Heart left ventricle (tissue), 16 donors: Measurements from ENCODE around the gene OR10A4. TPM values are rescaled to one million over a fixed set of nuclear protein-coding genes. Genes with fewer than 3 reads are reported as not detected.

Experiments used
- ATAC-seq, 4 donors: fragments of 200-7000 bp; cut with Tn5 transposase; one replicate each; pipeline ENCODE4 v1.9.1; 2020 to 2022; ENCODE audit warnings: moderate library complexity in 4 of 4, mild to moderate bottlenecking in 3 of 4, moderate number of reproducible peaks in 1 of 4
- DNase-seq, 5 donors: peaks; one replicate each; pipeline ENCODE4 v3.0.0-alpha.2; 2020
- H3K27ac ChIP-seq, 12 donors: fragments of 200-600 bp; sonication (generic) in 4 of 12; one replicate each; pipeline versions ENCODE4 v1.5.0 to v1.8.0; 2016 to 2022; ENCODE audit warnings: mild to moderate bottlenecking in 2 of 12
- H3K27me3 ChIP-seq, 9 donors: fragments of 200-600 bp; sonication (generic) in 2 of 9; one replicate each; pipeline versions ENCODE4 v1.5.1 to v1.8.0; 2016 to 2022; ENCODE audit warnings: mild to moderate bottlenecking in 3 of 9
- H3K36me3 ChIP-seq, 9 donors: fragments of 200-600 bp; sonication (generic) in 2 of 9; one replicate each; pipeline versions ENCODE4 v1.5.0 to v1.8.0; 2018 to 2022; ENCODE audit warnings: mild to moderate bottlenecking in 2 of 9
- H3K4me1 ChIP-seq, 12 donors: fragments of 200-600 bp; sonication (generic) in 4 of 12; one replicate each; pipeline versions ENCODE4 v1.5.0 to v1.8.0; 2016 to 2022; ENCODE audit warnings: mild to moderate bottlenecking in 3 of 12
- H3K4me3 ChIP-seq, 12 donors: fragments of 200-600 bp; sonication (generic) in 4 of 12; one replicate each; pipeline versions ENCODE4 v1.5.0 to v1.8.0; 2017 to 2022; ENCODE audit warnings: mild to moderate bottlenecking in 9 of 12, moderate library complexity in 4 of 12
- H3K9me3 ChIP-seq, 12 donors: fragments of 200-600 bp; sonication (generic) in 4 of 12; one replicate each; pipeline versions ENCODE4 v1.5.0 to v1.8.0; 2016 to 2022; ENCODE audit warnings: mild to moderate bottlenecking in 1 of 12
- CTCF ChIP-seq, 12 donors: fragments of 200-600 bp; sonication (generic) in 4 of 12; IDR thresholded peaks; one replicate each; pipeline versions ENCODE4 v1.5.0 to v1.8.0; 2018 to 2022; ENCODE audit warnings: antibody characterized with exemption in 12 of 12, mild to moderate bottlenecking in 5 of 12
- POLR2A ChIP-seq, 2 donors: fragments of 450-650 bp; IDR thresholded peaks; one replicate each; pipeline ENCODE4 v1.6.1; 2017; ENCODE audit warnings: antibody characterized with exemption in 2 of 2, mild to moderate bottlenecking in 2 of 2, moderate library complexity in 2 of 2
- WGBS, 4 donors: extraction: QIAGEN DNeasy Blood & Tissue Kit in 2 of 4; methylation state at CpG; one replicate each; pipeline versions ENCODE4 v1.1.5 to v1.1.7; 2013 to 2018; 5-methylcytosine and 5-hydroxymethylcytosine counted together
- intact Hi-C, 10 donors: fragments of 100-400 bp; cut with DNase I; formaldehyde crosslinking; loops; one replicate each; pipeline versions ENCODE4 v1.11.1 to v1.14.2; 2022
- polyA plus RNA-seq, 2 donors: library from polyadenylated mRNA; stranded (reverse); fragments of 200-250 nt; gene quantifications; one replicate each; pipeline ENCODE4 v1.2.3, GENCODE V29; 2013
- total RNA-seq, 9 donors: library from RNA; depleted of rRNA in 2 of 9; stranded (reverse); fragments of >200 nt in 2 of 9; fragmentation: NEBNext Ultra II Directional in 3 of 9; extraction: Animal tissue kit (Norgen Biotek cat#: 25700) in 3 of 9; gene quantifications; one replicate each; pipeline versions ENCODE4 v1.1.0 to v1.2.4, GENCODE V29; 2016 to 2023
- donor health status: ischemic (EF 13 %, LVEDD 7.1; RV severe dilation, severe dysfunction).
- donor health status: healthy with polysubstance abuse.
- donor health status: DM: no; HTN: yes; CAD: no.
- donor health status: DM: no; HTN: no; CAD: no.
- donor health status: ischemic (EF 25% LVEDD 6.9; RV normal size, moderate dysfunction).
- donor health status: ischemic (EF 25% LVEDD 5.7; RV mildly dilated, moderate dysfunction).
- donor health status: healthy.
- donor health status: DM: yes; HTN: yes; CAD: no.
- donor health status: ischemic (EF 35%, LVEDD 5.7; RV mildly dilated, moderate dysfunction).
- donor health status: nonischemic (EF 11% LVEDD 7.7; RV severe dilation, severe dysfunction).
- donor health status: DM: yes; HTN: yes; CAD: no.
- donor health status: PGD.
- donor health status: ischemic (EF 29% LVEDD 5.4; RV normal size, mild dysfunction).
- donor health status: nonischemic (EF 23%, LVEDD 6.1; RV moderate dilation, normal function).

Gene OR10A4
- total and polyA plus RNA-seq, 11 donors, result not detected

GRCh38 chr11:6911378-6911777 is 35.0 kb downstream of the OR10A4 start:
- H3K36me3 ChIP-seq, result no peaks in the 10 kb centered on the region
- DNase-seq (no peak), ATAC-seq (no peak)
- TF ChIP-seq CTCF (IDR thresholded peaks at IDR 0.05), result no peak
- TF ChIP-seq POLR2A (IDR thresholded peaks at IDR 0.05), result no peak
- intact Hi-C loops, result no loop called here
- no peaks in the 10 kb centered on the region for H3K4me1 ChIP-seq
- no peaks in the 10 kb centered on the region for H3K27me3 ChIP-seq
- no peak overlapping the region for H3K27ac ChIP-seq
- WGBS, 4 donors, result 88 to 95% (median 90%) methylated on average over 3 of the region's 3 CpGs
- H3K9me3 ChIP-seq, result no peaks in the 10 kb centered on the region
- no peak overlapping the region for H3K4me3 ChIP-seq

DNA sequence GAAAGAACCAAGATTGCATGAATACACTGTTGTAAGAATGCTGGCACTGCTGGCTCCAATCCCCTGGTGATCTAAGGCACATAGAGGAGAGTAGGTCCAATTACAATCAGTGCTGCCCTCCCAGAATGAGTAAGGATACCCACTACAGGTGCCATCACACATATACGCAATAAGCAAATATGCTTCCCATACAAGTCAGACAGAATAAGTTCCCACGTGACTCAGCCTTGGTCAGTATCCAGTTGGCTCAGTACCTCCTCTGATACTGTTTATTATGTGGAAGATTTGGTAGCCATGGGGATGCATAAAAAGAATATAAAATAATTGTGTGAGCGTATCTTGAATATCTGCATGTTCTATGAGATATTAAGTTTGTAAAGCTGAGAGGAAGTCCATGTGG is 35.5 kb downstream of the OR10A4 start:
- no peak overlapping the region for H3K4me3 ChIP-seq
- no peaks in the 10 kb centered on the region for H3K27me3 ChIP-seq
- intact Hi-C loops, result no loop called here
- 46 to 65% (median 63%) methylated on average over 3 of the region's 3 CpGs for WGBS, 4 donors
- DNase-seq (no peak), ATAC-seq (no peak)
- TF ChIP-seq CTCF (IDR thresholded peaks at IDR 0.05) (no peak), POLR2A (IDR thresholded peaks at IDR 0.05) (no peak)
- no peaks in the 10 kb centered on the region for H3K9me3 ChIP-seq
- no peaks in the 10 kb centered on the region for H3K36me3 ChIP-seq
- H3K4me1 ChIP-seq, result no peaks in the 10 kb centered on the region
- H3K27ac ChIP-seq, result no peak overlapping the region

DNA sequence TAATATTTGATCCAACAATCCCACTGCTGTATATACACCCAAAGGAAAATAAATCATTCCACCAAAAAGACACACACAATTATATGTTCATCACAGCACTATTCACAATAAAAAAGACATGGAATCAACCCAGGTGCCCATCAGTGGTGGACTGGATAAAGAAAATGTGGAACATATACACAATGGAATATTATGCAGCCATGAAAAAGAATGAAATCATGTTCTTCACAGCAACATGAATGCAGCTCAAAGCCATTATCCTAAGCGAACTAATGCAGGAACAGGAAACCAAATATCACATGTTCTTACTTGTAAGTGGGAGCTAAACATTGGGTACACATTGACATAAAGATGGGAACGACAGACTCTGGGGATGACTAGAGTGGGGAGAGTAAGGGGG is 43.3 kb downstream of the OR10A4 start:
- DNase-seq (no peak), ATAC-seq (no peak)
- H3K36me3 ChIP-seq, result no peaks in the 10 kb centered on the region
- H3K9me3 ChIP-seq, result peaks cover 0 to 6% (median 0%) of the 10 kb centered on the region in 12 donors
- H3K27me3 ChIP-seq, result no peaks in the 10 kb centered on the region
- H3K27ac ChIP-seq, result no peak overlapping the region
- no peaks in the 10 kb centered on the region for H3K4me1 ChIP-seq
- WGBS, 4 donors, result 21 to 60% (median 46%) methylated on average over 2 of the region's 2 CpGs
- intact Hi-C loops, result no loop called here
- TF ChIP-seq CTCF (IDR thresholded peaks at IDR 0.05), result no peak
- no peak overlapping the region for H3K4me3 ChIP-seq

GRCh38 chr11:6920702-6921101 is 44.3 kb downstream of the OR10A4 start, which contains the start of gene OR2D3:
Gene OR2D3 (plus strand): TSS chr11:6921002. CDS start chr11:6921002, 0 bp downstream.
- TF ChIP-seq POLR2A (IDR thresholded peaks at IDR 0.05) (no peak), CTCF (IDR thresholded peaks at IDR 0.05) (no peak)
- DNase-seq, result no peak
- intact Hi-C loops, result no loop called here
- H3K27me3 ChIP-seq, result no peaks in the 10 kb centered on the region
- H3K4me3 ChIP-seq, result no peak within 1 kb of the TSS
- no peaks in the 10 kb centered on the region for H3K4me1 ChIP-seq
- no peak within 1 kb of the TSS for H3K27ac ChIP-seq
- WGBS, 4 donors, result 85 to 97% (median 93%) methylated on average over 1 of the region's 1 CpG
- H3K9me3 ChIP-seq, result peaks cover 0 to 6% (median 0%) of the 10 kb centered on the region in 12 donors
- H3K36me3 ChIP-seq, result no peaks in the 10 kb centered on the region
- ATAC-seq, result no peak
